HG03108 (cell line): ENCODE measurements around the gene NKD2.
"Not testable (repeated sequence)": the region's sequence is repeated elsewhere in the genome, so short reads cannot be mapped to it uniquely, and the experiment has no call there.

Experiments used
- ATAC-seq: cut with Tn5 transposase; IDR thresholded peaks from one replicate; pipeline ENCODE4 v1.9.1; 2021; ENCODE audit warnings: moderate library complexity; ENCODE audit not compliant: unreplicated experiment

The NKD2 gene

DNA sequence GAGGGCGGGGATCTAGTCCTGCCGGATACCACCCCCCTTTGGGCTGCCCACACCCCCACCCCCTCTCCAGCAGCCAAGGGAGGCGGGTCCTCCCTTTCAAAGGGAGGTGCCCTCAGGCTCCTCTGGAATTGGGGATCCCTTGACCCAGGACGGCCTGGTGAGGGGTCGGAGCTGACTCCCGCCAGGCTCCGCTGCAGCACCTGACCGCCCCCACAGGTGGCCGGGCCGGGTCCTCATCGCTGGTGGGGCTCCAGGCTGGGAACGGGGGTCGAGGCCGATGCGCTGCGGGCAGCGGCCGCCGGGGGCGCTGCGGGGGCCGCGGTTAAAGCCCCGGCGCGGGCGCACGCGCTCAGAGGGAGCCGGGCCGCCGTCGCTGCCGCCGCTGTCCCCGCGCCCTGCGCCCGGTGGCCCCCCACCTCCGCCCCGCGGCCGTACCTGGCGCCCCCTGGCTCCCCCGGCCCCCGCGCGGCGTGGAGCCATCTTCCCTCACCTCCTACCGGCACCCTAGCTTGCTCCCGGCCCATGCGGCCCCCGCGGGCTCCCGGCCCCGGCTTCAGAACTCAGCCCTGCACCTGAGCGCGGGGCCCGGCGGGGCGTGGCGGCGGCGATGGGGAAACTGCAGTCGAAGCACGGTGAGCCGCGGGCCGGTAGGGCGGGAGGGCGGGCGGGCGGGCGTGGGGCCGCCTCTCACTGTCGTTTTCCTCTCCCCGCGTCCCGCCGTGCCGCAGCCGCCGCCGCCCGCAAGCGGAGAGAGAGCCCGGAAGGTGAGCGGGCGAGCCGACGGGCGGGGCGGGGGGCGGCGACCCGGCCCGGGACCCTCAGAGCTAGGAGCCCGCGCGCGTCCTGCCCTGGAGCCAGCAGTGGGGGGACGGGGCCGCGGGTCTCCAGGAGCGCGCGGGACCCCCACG is at the start of gene NKD2:
NKD2 (plus strand) TSS at position 352 of the 908 bp plus-strand sequence; CDS start at position 608, 256 bp downstream.
- no peak for ATAC-seq

DNA sequence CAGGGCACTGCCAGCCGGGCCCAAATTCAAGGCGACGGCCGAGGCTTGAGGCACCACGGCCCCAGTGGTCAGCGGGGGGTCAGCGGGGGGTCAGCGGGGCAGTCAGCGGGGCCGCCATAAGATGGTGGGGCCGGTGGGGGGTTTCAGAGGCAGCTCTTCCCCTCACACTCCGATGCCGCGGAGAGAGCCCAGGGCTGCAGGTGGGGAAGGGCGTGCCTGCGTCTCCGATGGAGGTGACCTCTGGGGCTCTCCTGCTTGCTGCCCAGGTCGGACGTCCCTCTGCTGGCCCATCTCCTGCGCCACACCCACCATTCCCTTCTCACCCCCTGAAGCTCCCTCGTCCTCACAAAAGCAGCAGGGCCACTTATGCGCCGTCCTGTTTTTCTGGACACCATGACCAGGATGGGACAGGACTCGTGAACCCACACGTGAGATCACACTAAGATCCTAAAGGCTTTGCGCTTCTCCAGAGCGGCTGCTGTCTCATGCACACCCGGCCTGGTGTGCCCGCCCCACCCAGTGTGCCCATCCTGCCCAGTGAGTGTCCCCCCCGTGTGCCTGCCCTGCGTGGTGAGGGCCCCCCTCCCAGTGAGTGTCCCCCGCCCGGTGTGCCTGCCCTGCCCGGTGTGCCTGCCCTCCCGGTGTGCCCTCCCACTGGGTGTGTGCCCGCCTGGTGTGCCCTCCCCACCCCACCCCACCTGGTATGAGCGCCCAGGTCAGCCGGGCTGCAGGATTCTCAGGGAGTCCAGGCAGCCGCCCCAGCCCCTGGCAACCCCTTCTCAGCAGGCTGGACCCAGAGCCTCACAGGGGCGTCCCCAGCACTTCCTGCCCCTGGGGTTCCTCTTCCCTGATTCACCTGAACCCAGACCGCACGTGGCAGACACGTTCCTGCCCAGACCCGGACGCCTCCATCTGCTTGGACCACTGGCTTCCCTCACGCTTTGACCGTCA is 48.7 kb upstream of the NKD2 start:
- ATAC-seq: no peak

DNA sequence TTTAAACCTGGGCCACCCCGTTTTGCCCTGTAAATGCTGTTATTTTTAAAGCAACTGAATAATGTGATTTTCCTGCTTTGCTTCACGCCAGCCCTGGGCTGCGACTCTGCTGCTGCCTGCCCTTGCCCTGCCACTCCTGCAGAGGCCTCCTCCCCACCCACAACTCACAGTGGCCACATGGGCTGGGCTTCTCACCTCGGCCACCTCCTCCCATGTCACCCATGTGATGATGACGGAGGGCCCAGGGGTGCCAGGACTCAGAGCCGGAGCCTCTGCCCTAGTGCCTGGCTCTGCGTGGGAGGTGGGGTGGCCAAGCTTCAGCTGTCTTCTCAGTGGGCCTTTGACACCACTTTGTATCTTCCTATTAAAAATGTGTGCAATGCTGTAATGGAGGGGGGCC is 48.1 kb upstream of the NKD2 start:
- no peak for ATAC-seq

DNA sequence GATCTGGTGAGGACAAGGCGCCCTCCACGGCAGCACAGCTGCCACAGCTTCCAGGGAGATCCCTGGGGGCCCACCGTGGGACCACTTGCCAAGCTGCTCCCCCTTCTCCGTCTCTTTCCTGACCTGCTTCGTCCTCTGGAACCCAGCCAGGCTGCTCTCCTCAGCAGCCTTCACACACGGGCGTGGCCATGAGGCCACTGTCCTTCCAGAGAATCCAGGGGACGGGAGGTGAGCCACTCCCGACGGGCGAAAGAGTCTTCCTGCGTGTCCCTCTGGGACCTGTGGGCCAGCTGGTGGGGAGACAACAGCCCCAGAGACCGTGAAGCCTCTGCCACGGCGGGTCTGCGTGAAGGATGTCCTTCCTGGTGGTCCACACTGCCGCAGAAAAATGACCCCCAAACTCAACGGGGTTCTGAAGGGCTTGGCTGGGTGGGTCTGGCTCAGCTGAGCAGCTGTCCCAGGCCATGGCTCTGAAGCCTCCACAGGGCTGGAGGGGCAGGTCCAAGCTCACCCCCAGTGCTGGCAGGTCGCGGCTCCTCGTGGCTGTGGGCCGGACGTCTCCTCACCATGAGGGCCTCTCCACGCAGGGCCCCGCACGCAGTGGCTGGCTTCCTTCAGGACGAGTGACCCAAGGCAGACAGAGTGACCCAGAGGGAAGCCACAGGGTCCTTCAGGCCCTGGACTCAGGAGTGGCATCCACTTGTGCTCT is 47.4 kb upstream of the NKD2 start:
- no peak for ATAC-seq

GRCh38 chr5:961711-962240 is 46.8 kb upstream of the NKD2 start:
- no peak for ATAC-seq

GRCh38 chr5:962386-962785 is 46.2 kb upstream of the NKD2 start:
- ATAC-seq: no peak

- no peak for ATAC-seq
Observed at GRCh38 chr5:962801-963200, 45.8 kb upstream of the NKD2 start.

DNA sequence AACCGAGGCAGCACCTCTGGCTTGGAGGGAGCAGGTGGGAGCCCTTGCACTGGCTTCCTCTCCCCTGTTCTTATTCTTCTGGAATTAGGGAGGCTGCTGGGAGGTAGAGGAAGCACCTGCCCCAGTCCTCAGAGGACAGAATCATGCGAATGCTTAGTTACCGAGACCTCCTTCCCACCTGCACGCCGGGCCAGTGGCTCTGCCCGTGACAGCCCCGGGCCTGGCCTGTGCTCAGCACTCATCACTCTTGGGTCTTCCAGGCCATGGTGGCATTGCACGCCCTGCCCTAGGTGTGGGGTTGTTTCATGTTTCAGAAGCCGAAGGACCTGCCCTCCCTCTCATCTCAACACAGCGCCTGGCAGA is 45.3 kb upstream of the NKD2 start:
- ATAC-seq: no peak

GRCh38 chr5:963673-964531 is 44.7 kb upstream of the NKD2 start:
- ATAC-seq: peak; percentile 67

DNA sequence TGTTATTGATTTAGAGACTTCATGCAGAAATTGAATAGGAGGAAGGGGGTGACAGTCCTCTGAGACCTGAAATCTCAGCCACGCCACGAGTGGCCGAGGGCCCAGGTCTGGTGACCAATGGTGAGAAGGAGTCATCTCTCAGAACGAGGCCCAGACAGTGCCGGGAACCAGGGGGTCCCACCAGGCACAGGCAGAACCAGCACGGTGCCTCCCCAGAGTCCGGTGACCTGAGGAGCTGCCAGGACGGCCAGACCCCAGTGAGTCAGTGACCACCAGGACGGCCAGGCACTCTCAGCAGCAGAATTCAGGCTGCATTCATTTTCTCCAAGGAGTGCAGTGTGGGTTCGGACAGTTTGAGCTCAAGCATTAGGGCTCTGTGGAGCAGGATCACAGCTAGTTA is 43.8 kb upstream of the NKD2 start:
- ATAC-seq: no peak

- ATAC-seq: no peak
Observed at GRCh38 chr5:965604-966344, 42.8 kb upstream of the NKD2 start.

DNA sequence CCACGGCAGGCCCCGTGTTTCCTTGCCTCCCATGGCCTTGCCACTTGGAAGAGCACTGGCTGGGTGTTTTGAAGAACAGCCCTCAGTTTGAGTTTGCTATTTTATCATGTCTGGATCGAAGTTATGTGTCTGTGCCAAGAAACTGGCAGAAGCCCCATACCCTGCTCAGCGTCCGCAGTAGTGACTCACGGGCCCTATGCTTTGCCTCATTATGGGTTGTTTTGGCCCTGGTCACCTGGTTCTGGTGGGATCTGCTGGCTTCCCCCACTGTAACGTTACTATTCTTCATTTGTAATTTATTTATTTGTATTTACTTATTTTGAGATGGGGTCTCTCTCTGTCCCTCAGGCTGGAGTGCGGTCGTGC is 42.3 kb upstream of the NKD2 start:
- ATAC-seq: no peak

GRCh38 chr5:966941-967340 is 41.7 kb upstream of the NKD2 start:
- no peak for ATAC-seq

DNA sequence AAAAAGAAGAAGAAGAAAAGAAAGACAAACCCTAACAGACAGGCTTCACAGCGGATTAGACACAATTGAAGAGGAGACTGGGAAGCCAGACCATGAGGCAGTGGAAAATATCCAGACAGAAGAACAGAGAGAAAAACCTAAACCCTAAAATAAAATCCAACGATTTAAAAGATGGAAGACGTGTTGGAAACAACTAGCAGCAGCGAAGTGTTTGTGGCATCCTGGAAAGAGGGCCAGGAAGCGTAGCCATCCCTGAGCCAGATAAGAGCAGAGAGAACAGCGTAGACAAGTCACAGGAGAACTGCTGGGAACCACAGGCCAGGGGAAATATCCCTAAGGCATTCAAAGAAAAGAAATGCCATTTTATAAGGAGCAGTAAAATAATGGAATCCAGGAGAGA is 39.7 kb upstream of the NKD2 start:
- ATAC-seq: no peak

GRCh38 chr5:969408-969839 is 39.2 kb upstream of the NKD2 start:
- no peak for ATAC-seq

GRCh38 chr5:972575-972974 is 36.0 kb upstream of the NKD2 start:
- not testable (repeated sequence) for ATAC-seq

DNA sequence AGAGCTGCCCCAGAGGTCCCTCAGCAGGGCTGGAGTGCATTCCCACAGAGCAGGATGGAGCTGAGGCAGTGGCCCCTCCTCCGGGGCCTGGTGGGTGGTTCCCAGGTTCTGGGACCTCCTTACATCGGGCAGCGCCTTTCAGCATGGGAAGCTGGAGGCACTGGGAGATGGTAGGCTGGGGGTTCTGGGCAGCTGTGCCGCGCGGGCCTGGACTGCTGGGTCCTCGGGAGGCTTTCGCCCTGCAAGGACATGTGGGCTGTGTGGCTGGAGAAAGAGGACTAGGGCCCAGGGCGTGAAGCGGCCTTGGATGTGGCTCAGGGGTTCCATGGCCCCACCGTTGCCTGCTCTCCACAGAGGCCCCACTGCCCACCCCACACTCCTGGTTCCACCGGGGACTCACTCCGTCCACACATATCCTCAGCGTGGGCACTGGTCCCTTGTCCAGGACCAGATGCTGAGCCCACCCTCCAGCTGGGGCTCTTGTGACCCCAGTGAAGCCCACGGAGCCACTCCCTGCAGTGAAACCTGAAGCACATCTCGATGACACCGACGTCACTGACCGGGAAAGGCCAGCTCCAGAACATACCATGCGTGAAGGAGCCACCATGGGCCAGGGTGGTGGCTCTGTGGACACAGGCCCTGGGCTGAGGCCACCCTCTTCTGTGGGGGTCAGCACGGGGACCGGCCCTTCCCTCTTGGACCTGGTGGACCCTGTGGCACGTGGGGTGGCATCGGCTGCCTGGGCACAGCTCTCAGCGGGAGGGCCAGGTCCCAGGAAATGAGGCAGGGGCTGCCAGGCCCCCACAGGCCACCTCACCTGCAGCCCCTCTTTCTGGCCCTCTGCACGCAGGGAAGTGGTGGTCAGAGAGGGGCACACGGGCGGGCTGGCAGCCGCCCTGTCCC is 31.5 kb upstream of the NKD2 start:
- no peak for ATAC-seq

GRCh38 chr5:978054-978453 is 30.5 kb upstream of the NKD2 start:
- no peak for ATAC-seq
